Thyroid gland (tissue), 4 donors: ENCODE data around the gene CACNA1I. TPM values are rescaled to one million over a fixed set of nuclear protein-coding genes. Genes with fewer than 3 reads are reported as not detected.
A peak's percentile ranks its signal among the peaks of the same experiment; 100 is the strongest.

Experiments used
- DNase-seq, 2 donors: peaks; one replicate each; pipeline ENCODE4 v3.0.0-alpha.2; 2019
- H3K27ac ChIP-seq, 3 donors: fragments of 200-600 bp; sonication (generic); 1 replicate in 2 of 3; 2 replicates in 1 of 3; pipeline ENCODE4 v1.5.1; 2016 to 2019; ENCODE audit warnings: mild to moderate bottlenecking in 1 of 3, moderate library complexity in 1 of 3
- H3K27me3 ChIP-seq: fragments of 200-600 bp; sonication (generic); one replicate; pipeline ENCODE4 v1.5.1; 2019
- H3K36me3 ChIP-seq, 2 donors: fragments of 200-600 bp; sonication (generic); one replicate each; pipeline ENCODE4 v1.5.1; 2016 to 2019
- H3K4me1 ChIP-seq, 2 donors: fragments of 200-600 bp; sonication (generic); one replicate each; pipeline ENCODE4 v1.5.1; 2017 to 2019
- H3K4me3 ChIP-seq, 3 donors: fragments of 200-600 bp; sonication (generic); replicated peaks in 1 of 3; 1 replicate in 2 of 3; 2 replicates in 1 of 3; pipeline ENCODE4 v1.5.1; 2016; ENCODE audit warnings: mild to moderate bottlenecking in 1 of 3
- H3K9me3 ChIP-seq: fragments of 200-600 bp; sonication (generic); one replicate; pipeline ENCODE4 v1.5.1; 2017
- CTCF ChIP-seq, 6 experiments: fragments of 200-600 bp in 3 of 6; fragments of 450-650 bp in 3 of 6; sonication (generic) in 3 of 6; IDR thresholded peaks; one replicate each; pipeline ENCODE4 v1.5.1; 2016 to 2019; ENCODE audit warnings: antibody characterized with exemption in 6 of 6, mild to moderate bottlenecking in 2 of 6, inconsistent platforms in 1 of 6, moderate library complexity in 1 of 6
- POLR2A ChIP-seq, 2 donors: fragments of 450-650 bp; IDR thresholded peaks; one replicate each; pipeline ENCODE4 v1.6.1; 2017; ENCODE audit warnings: antibody characterized with exemption in 2 of 2, mild to moderate bottlenecking in 2 of 2, moderate library complexity in 1 of 2
- WGBS, 2 donors: methylation state at CpG; one replicate each; pipeline ENCODE4 v1.1.5; 2017; 5-methylcytosine and 5-hydroxymethylcytosine counted together
- intact Hi-C: fragments of 100-400 bp; cut with DNase I; formaldehyde crosslinking; loops from one replicate; pipeline ENCODE4 v1.15.1; 2023
- total RNA-seq, 4 donors: library from RNA; depleted of rRNA; stranded (reverse); fragments of >200 nt; gene quantifications; one replicate each; pipeline ENCODE4 v1.2.3, GENCODE V29; 2016

The CACNA1I gene
- total RNA-seq, 4 donors from 2014 or later = 3.7 to 10.7 (median 6.4) TPM

- no peak overlapping the region for H3K4me3 ChIP-seq
- H3K27me3 ChIP-seq = no peaks in the 10 kb centered on the region
- no peaks in the 10 kb centered on the region for H3K9me3 ChIP-seq
- DNase-seq = no peak
- no peak overlapping the region for H3K27ac ChIP-seq
- H3K4me1 ChIP-seq = peaks cover 20 to 28% of the 10 kb centered on the region in 2 donors
- 65 to 73% methylated on average over 5 to 35 of the region's 77 CpGs for WGBS, 2 donors
- no peaks in the 10 kb centered on the region for H3K36me3 ChIP-seq
- TF ChIP-seq CTCF (IDR thresholded peaks at IDR 0.05) (no peak), POLR2A (IDR thresholded peaks at IDR 0.05) (no peak)
- intact Hi-C loops = no loop called here
Measured at GRCh38 chr22:39685336-39686177, 115.0 kb downstream of the CACNA1I start.

- WGBS, 2 donors = 85 to 89% methylated on average over 10 to 22 of the region's 39 CpGs
- no peak for TF ChIP-seq POLR2A (IDR thresholded peaks at IDR 0.05)
- TF ChIP-seq CTCF (IDR thresholded peaks at IDR 0.05) = no peak
- peaks cover 20 to 28% of the 10 kb centered on the region in 2 donors for H3K4me1 ChIP-seq
- no peak overlapping the region for H3K27ac ChIP-seq
- no peaks in the 10 kb centered on the region for H3K9me3 ChIP-seq
- no peak overlapping the region for H3K4me3 ChIP-seq
- no peaks in the 10 kb centered on the region for H3K27me3 ChIP-seq
- intact Hi-C loops = no loop called here
- no peak for DNase-seq
- no peaks in the 10 kb centered on the region for H3K36me3 ChIP-seq
Measured at GRCh38 chr22:39686178-39686620, 115.6 kb downstream of the CACNA1I start.

GRCh38 chr22:39686776-39687525, 116.4 kb downstream of the CACNA1I start:
- no peaks in the 10 kb centered on the region for H3K27me3 ChIP-seq
- H3K9me3 ChIP-seq = no peaks in the 10 kb centered on the region
- H3K4me1 ChIP-seq = peaks cover 20 to 28% of the 10 kb centered on the region in 2 donors
- no peak overlapping the region for H3K4me3 ChIP-seq
- no peaks in the 10 kb centered on the region for H3K36me3 ChIP-seq
- TF ChIP-seq POLR2A (IDR thresholded peaks at IDR 0.05) = no peak
- TF ChIP-seq CTCF (IDR thresholded peaks at IDR 0.05) = no peak
- no peak for DNase-seq
- 83 to 86% methylated on average over 16 to 17 of the region's 17 CpGs for WGBS, 2 donors
- H3K27ac ChIP-seq = no peak overlapping the region
- intact Hi-C loops = no loop called here

- Histone ChIP-seq H3K36me3 (no peaks in the 10 kb centered on the region), H3K27me3 (no peaks in the 10 kb centered on the region), H3K4me3 (no peak overlapping the region), H3K9me3 (no peaks in the 10 kb centered on the region), H3K27ac (peak overlapping the region in 1 of 3 donors; percentile 57), H3K4me1 (peaks cover 20 to 28% of the 10 kb centered on the region in 2 donors)
- peak; percentile 71 to 74 for DNase-seq
- TF ChIP-seq CTCF (IDR thresholded peaks at IDR 0.05) = no peak
- no peak for TF ChIP-seq POLR2A (IDR thresholded peaks at IDR 0.05)
- intact Hi-C loops = no loop called here
- 54 to 61% methylated on average over 12 to 13 of the region's 13 CpGs for WGBS, 2 donors
Measured at GRCh38 chr22:39688186-39688785, 117.7 kb downstream of the CACNA1I start.
